Prostate gland (tissue), 2 donors: Measurements from ENCODE around the gene PECR.

Experiments
- POLR2AphosphoS5 ChIP-seq: sonication (generic); formaldehyde crosslinking; IDR thresholded peaks from one replicate; pipeline ENCODE4 v1.6.1; 2017; ENCODE audit warnings: antibody characterized with exemption
- TF ChIP-seq, protein P1 (sequence below), 4 experiments: fragments of 200-600 bp in 2 of 4; fragments of 450-650 bp in 2 of 4; sonication (generic) in 2 of 4; IDR thresholded peaks; 1 replicate in 3 of 4; 2 replicates in 1 of 4; pipeline ENCODE4 v1.5.1; 2016 to 2019; ENCODE audit warnings: antibody characterized with exemption in 4 of 4, mild to moderate bottlenecking in 2 of 4, moderate library complexity in 2 of 4

DNA sequence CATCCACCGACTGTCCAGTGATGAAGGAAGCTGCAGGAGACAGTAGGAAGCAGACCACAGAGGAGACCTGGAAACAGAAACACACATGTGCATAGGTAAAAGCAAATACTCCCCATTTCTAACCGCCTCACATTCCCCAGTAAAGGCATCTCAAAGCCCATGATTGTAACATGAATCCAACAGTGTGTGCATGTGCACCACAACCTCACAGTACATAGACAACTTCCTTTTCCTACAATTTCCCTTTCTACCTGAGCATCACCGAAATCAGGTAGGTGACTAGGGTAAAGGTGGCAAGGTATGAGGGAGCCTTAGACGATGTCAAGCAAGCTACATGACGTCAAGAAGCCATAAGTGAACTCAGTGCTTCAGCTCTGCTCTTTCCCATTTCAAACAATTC lies 37.7 kb downstream of the PECR start:
- no peak for TF ChIP-seq POLR2AphosphoS5
- TF ChIP-seq, protein P1, sequence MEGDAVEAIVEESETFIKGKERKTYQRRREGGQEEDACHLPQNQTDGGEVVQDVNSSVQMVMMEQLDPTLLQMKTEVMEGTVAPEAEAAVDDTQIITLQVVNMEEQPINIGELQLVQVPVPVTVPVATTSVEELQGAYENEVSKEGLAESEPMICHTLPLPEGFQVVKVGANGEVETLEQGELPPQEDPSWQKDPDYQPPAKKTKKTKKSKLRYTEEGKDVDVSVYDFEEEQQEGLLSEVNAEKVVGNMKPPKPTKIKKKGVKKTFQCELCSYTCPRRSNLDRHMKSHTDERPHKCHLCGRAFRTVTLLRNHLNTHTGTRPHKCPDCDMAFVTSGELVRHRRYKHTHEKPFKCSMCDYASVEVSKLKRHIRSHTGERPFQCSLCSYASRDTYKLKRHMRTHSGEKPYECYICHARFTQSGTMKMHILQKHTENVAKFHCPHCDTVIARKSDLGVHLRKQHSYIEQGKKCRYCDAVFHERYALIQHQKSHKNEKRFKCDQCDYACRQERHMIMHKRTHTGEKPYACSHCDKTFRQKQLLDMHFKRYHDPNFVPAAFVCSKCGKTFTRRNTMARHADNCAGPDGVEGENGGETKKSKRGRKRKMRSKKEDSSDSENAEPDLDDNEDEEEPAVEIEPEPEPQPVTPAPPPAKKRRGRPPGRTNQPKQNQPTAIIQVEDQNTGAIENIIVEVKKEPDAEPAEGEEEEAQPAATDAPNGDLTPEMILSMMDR (IDR thresholded peaks at IDR 0.05): no peak
